HCT116 (cell line): ENCODE measurements around the gene CKAP2L. TPM values are rescaled to one million over a fixed set of nuclear protein-coding genes. Genes with fewer than 3 reads are reported as not detected.

ENCODE experiments used
- ATAC-seq: fragments of 200-7000 bp; cut with Tn5 transposase; 2 replicates; pipeline ENCODE4 v1.9.1; 2020; ENCODE audit warnings: mild to moderate bottlenecking, moderate library complexity
- BruUV-seq: library from RNA; stranded (reverse); fragments of 400-500 nt; replicated peaks from 2 replicates; lab custom pipeline; 2021; lab: Mats Ljungman, UMichigan
- CTCF ChIA-PET: fragments of 300-600 bp; sonication (Branson Sonifier 250); formaldehyde crosslinking; loops from one replicate; lab custom pipeline; 2021; ENCODE audit warnings: antibody characterized with exemption; lab: Charles Lee
- POLR2A ChIA-PET: fragments of 300-600, 350-600 bp; sonication (Branson Sonifier 250); formaldehyde crosslinking; loops from one replicate; lab custom pipeline; 2021; ENCODE audit warnings: antibody characterized with exemption; lab: Charles Lee
- RAD21 ChIA-PET, 2 experiments: fragments of 300-600 bp; sonication (Branson Sonifier 250); formaldehyde crosslinking; loops; one replicate each; lab custom pipeline; 2023; ENCODE audit warnings: low total read pairs in 2 of 2; ENCODE audit not compliant: uncharacterized antibody in 2 of 2, unreplicated experiment in 2 of 2, low non-redundant PET in 1 of 2; lab: Charles Lee
- DNase-seq: peaks from one replicate; pipeline ENCODE4 v3.0.0-alpha.2; 2010; ENCODE audit warnings: low read depth, low spot score
- H2AFZ ChIP-seq: fragments of 200-600 bp; shearing (Covaris generic), sonication (generic); 2 replicates; pipeline ENCODE4 v1.6.1; 2017; ENCODE audit warnings: low read depth, mixed run types, mixed read lengths, antibody characterized with exemption, low read length; ENCODE audit not compliant: poor library complexity, severe bottlenecking
- H3K27ac ChIP-seq: 2 replicates; pipeline ENCODE4 v1.5.1; 2012; ENCODE audit warnings: low read depth, low read length
- H3K27me3 ChIP-seq: fragments of 200-600 bp; sonication (generic); 2 replicates; pipeline ENCODE4 v1.6.1; 2016; ENCODE audit warnings: mixed run types, low read length, mixed read lengths; ENCODE audit not compliant: insufficient read depth
- H3K36me3 ChIP-seq, 2 experiments: fragments of 200-500 bp in 1 of 2; fragments of 200-600 bp in 1 of 2; sonication (Bioruptor generic) in 1 of 2; sonication (generic) in 1 of 2; 2 replicates each; pipeline versions ENCODE4 v1.5.1 to v1.6.1; 2014 to 2016; ENCODE audit warnings: low read length in 2 of 2, inconsistent platforms in 1 of 2, mixed read lengths in 1 of 2, mixed run types in 1 of 2; ENCODE audit not compliant: insufficient read depth in 2 of 2, control insufficient read depth in 1 of 2
- H3K4me1 ChIP-seq, 2 experiments: fragments of 200-600 bp in 1 of 2; sonication (generic) in 1 of 2; 2 replicates each; pipeline versions ENCODE4 v1.5.1 to v1.6.1; 2012 to 2017; ENCODE audit warnings: low read length in 2 of 2, inconsistent platforms in 1 of 2, mild to moderate bottlenecking in 1 of 2, mixed read lengths in 1 of 2, mixed run types in 1 of 2, moderate library complexity in 1 of 2; ENCODE audit not compliant: insufficient read depth in 2 of 2, control insufficient read depth in 1 of 2
- H3K4me2 ChIP-seq: fragments of 200-600 bp; sonication (generic); 2 replicates; pipeline ENCODE4 v1.6.1; 2017; ENCODE audit warnings: mixed run types, low read length, mixed read lengths
- H3K4me3 ChIP-seq, 2 experiments: fragments of 200-600 bp in 1 of 2; sonication (generic) in 1 of 2; replicated peaks in 1 of 2; 2 replicates each; pipeline ENCODE4 v1.5.1; 2011 to 2016; ENCODE audit warnings: low read length in 2 of 2, control low read depth in 1 of 2, low read depth in 1 of 2, mild to moderate bottlenecking in 1 of 2, mixed read lengths in 1 of 2, mixed run types in 1 of 2
- H3K79me2 ChIP-seq: fragments of 200-600 bp; sonication (generic); 2 replicates; pipeline ENCODE4 v1.6.1; 2017; ENCODE audit warnings: mild to moderate bottlenecking, mixed run types, low read length, moderate library complexity, mixed read lengths; ENCODE audit not compliant: insufficient read depth
- H3K9ac ChIP-seq: fragments of 200-600 bp; sonication (generic); 2 replicates; pipeline ENCODE4 v1.6.1; 2016; ENCODE audit warnings: low read length, mixed read lengths
- H3K9me2 ChIP-seq: fragments of 200-600 bp; sonication (generic), shearing (Covaris generic); 2 replicates; pipeline ENCODE4 v1.6.1; 2017; ENCODE audit warnings: mixed run types, mild to moderate bottlenecking, moderate library complexity; ENCODE audit not compliant: insufficient read depth
- H3K9me3 ChIP-seq, 2 experiments: fragments of 200-500 bp in 1 of 2; fragments of 200-600 bp in 1 of 2; sonication (Bioruptor generic) in 1 of 2; sonication (generic) in 1 of 2; 2 replicates each; pipeline ENCODE4 v1.6.1; 2014 to 2017; ENCODE audit warnings: low read length in 2 of 2, mixed read lengths in 2 of 2, inconsistent platforms in 1 of 2, low read depth in 1 of 2, mild to moderate bottlenecking in 1 of 2, mixed run types in 1 of 2, moderate library complexity in 1 of 2; ENCODE audit not compliant: control insufficient read depth in 1 of 2, insufficient read depth in 1 of 2
- H4K20me1 ChIP-seq: fragments of 200-600 bp; sonication (generic), shearing (Covaris generic); 2 replicates; pipeline ENCODE4 v1.6.1; 2017; ENCODE audit warnings: mixed run types, mild to moderate bottlenecking, moderate library complexity; ENCODE audit not compliant: insufficient read depth
- ATF3 ChIP-seq: IDR thresholded peaks from 2 replicates; pipeline ENCODE4 v1.6.1; 2012
- CBX3 ChIP-seq: IDR thresholded peaks from 2 replicates; pipeline ENCODE4 v1.6.1; 2012; ENCODE audit warnings: low read depth
- CTCF ChIP-seq, 3 experiments: fragments of 200-600 bp in 1 of 3; sonication (generic) in 1 of 3; IDR thresholded peaks in 2 of 3; conservative IDR thresholded peaks in 1 of 3; 2 replicates each; pipeline ENCODE4 v1.5.1; 2012 to 2017; ENCODE audit warnings: low read depth in 2 of 3, low read length in 2 of 3, antibody characterized with exemption in 1 of 3, borderline replicate concordance in 1 of 3, control low read depth in 1 of 3, mild to moderate bottlenecking in 1 of 3, mixed read lengths in 1 of 3, mixed run types in 1 of 3, moderate library complexity in 1 of 3; ENCODE audit not compliant: insufficient read depth in 1 of 3
- EGR1 ChIP-seq: IDR thresholded peaks from 2 replicates; pipeline ENCODE4 v1.6.1; 2012; ENCODE audit warnings: low read depth
- ELF1 ChIP-seq: IDR thresholded peaks from 2 replicates; pipeline ENCODE4 v1.6.1; 2012; ENCODE audit warnings: low read depth, borderline replicate concordance
- EZH2 ChIP-seq: fragments of 200-600 bp; sonication (generic); IDR thresholded peaks from 2 replicates; pipeline ENCODE4 v1.6.1; 2017; ENCODE audit warnings: antibody characterized with exemption, mixed run types
- EZH2phosphoT487 ChIP-seq: fragments of 200-600 bp; IDR thresholded peaks from 2 replicates; pipeline ENCODE4 v1.6.1; 2018; ENCODE audit warnings: antibody characterized with exemption, borderline replicate concordance
- FOSL1 ChIP-seq: IDR thresholded peaks from 2 replicates; pipeline ENCODE4 v1.6.1; 2012; ENCODE audit warnings: low read depth
- JUND ChIP-seq: IDR thresholded peaks from 2 replicates; pipeline ENCODE4 v1.6.1; 2012
- MAX ChIP-seq: IDR thresholded peaks from 2 replicates; pipeline ENCODE4 v1.6.1; 2012
- POLR2A ChIP-seq: IDR thresholded peaks from 2 replicates; pipeline ENCODE4 v1.7.0; 2011; ENCODE audit warnings: borderline replicate concordance; ENCODE audit not compliant: insufficient read depth, insufficient read length; ENCODE audit errors: extremely low read depth
- POLR2AphosphoS5 ChIP-seq: IDR thresholded peaks from 2 replicates; pipeline ENCODE4 v1.6.1; 2011; ENCODE audit warnings: mild to moderate bottlenecking, low read depth, low read length, moderate library complexity
- SIN3A ChIP-seq: IDR thresholded peaks from 2 replicates; pipeline ENCODE4 v1.6.1; 2012; ENCODE audit warnings: low read depth
- SP1 ChIP-seq: IDR thresholded peaks from 2 replicates; pipeline ENCODE4 v1.6.1; 2012; ENCODE audit warnings: low read depth
- TCF7L2 ChIP-seq: IDR thresholded peaks from 2 replicates; pipeline ENCODE4 v1.7.0; 2011; ENCODE audit warnings: borderline replicate concordance, inconsistent platforms; ENCODE audit not compliant: insufficient read depth, insufficient read length; ENCODE audit errors: extremely low read depth
- YY1 ChIP-seq: IDR thresholded peaks from 2 replicates; pipeline ENCODE4 v1.6.1; 2011; ENCODE audit warnings: low read length, low read depth, moderate library complexity, mild to moderate bottlenecking; ENCODE audit not compliant: insufficient replicate concordance; ENCODE audit errors: extremely low read depth
- ZBTB33 ChIP-seq: IDR thresholded peaks from 2 replicates; pipeline ENCODE4 v1.6.1; 2011; ENCODE audit warnings: mild to moderate bottlenecking, low read length, moderate library complexity; ENCODE audit not compliant: insufficient replicate concordance; ENCODE audit errors: extremely low read depth
- ZNF274 ChIP-seq: fragments of 200-500 bp; sonication (Bioruptor generic); IDR thresholded peaks from 2 replicates; pipeline ENCODE4 v1.6.1; 2014; ENCODE audit warnings: mild to moderate bottlenecking, low read depth, low read length, inconsistent platforms
- intact Hi-C: fragments of 100-400 bp; cut with micrococcal nuclease; formaldehyde crosslinking; loops from 2 replicates; pipeline ENCODE4 v1.10.0; 2022
- total RNA-seq: library from RNA; stranded (reverse); gene quantifications from one replicate; pipeline ENCODE4 v1.2.1, GENCODE V29; 2021; ENCODE audit not compliant: unreplicated experiment

Gene CKAP2L
- total RNA-seq, 1 experiment from 2014 or later: 27.5 TPM

- ChIA-PET RAD21 (no interaction called here), POLR2A (no interaction called here), CTCF (no interaction called here)
- Histone ChIP-seq H3K27me3 (no peaks in the 10 kb centered on the region), H2AFZ (no peak overlapping the region), H3K9me3 (no peaks in the 10 kb centered on the region), H3K9ac (no peak overlapping the region), H3K79me2 (no peaks in the 10 kb centered on the region), H3K27ac (no peak overlapping the region), H3K36me3 (no peaks in the 10 kb centered on the region), H4K20me1 (no peaks in the 10 kb centered on the region), H3K4me1 (peaks cover 0 to 4% of the 10 kb centered on the region in 2 experiments; a peak in 1 of 4 replicates), H3K4me3 (no peak overlapping the region), H3K9me2 (no peaks in the 10 kb centered on the region), H3K4me2 (no peak overlapping the region)
- DNase-seq (no peak), ATAC-seq (no peak)
- no peak for TF ChIP-seq POLR2AphosphoS5
- no peak for TF ChIP-seq FOSL1
- no peak for TF ChIP-seq EZH2phosphoT487
- TF ChIP-seq TCF7L2: no peak
- no peak for TF ChIP-seq CBX3
- no peak for TF ChIP-seq MAX
- BruUV-seq: no TSS peak
- intact Hi-C loops: no loop called here
Measured at GRCh38 chr2:112791019-112791418, 26.6 kb upstream of the CKAP2L start.

- no peak overlapping the region for H3K27ac ChIP-seq
- BruUV-seq: no TSS peak
- intact Hi-C loops: no loop called here
Measured at GRCh38 chr2:112790305-112790704, 25.9 kb upstream of the CKAP2L start.

More at GRCh38 chr2:112790305-112790704, 25.9 kb upstream of the CKAP2L start:
- H3K4me3 ChIP-seq: no peak overlapping the region
- no peaks in the 10 kb centered on the region for H3K36me3 ChIP-seq
- H3K9me3 ChIP-seq: no peaks in the 10 kb centered on the region
- no peak overlapping the region for H3K4me2 ChIP-seq
- DNase-seq (no peak), ATAC-seq (no peak)
- no peaks in the 10 kb centered on the region for H4K20me1 ChIP-seq
- POLR2A ChIA-PET: no interaction called here
- CTCF ChIA-PET: no interaction called here
- H3K9me2 ChIP-seq: no peaks in the 10 kb centered on the region
- no peak overlapping the region for H3K9ac ChIP-seq
- H3K79me2 ChIP-seq: no peaks in the 10 kb centered on the region
- RAD21 ChIA-PET: no interaction called here
- H3K27me3 ChIP-seq: no peaks in the 10 kb centered on the region
- peaks cover 0 to 4% of the 10 kb centered on the region in 2 experiments; a peak in 1 of 4 replicates for H3K4me1 ChIP-seq
- no peak for TF ChIP-seq EZH2
- TF ChIP-seq ATF3: no peak
- no peak for TF ChIP-seq EGR1
- no peak for TF ChIP-seq POLR2A
- TF ChIP-seq ELF1: no peak
- TF ChIP-seq JUND: no peak
- no peak for TF ChIP-seq ZNF274
- TF ChIP-seq YY1: no peak
- no peak for TF ChIP-seq ZBTB33
- TF ChIP-seq POLR2AphosphoS5: no peak
- TF ChIP-seq CTCF (IDR thresholded peaks at IDR 0.05 in 2 of 3, conservative IDR thresholded peaks at IDR 0.05 in 1 of 3; ENCODE audit: borderline replicate concordance in 1 of 3, insufficient read depth in 1 of 3, low read depth in 2 of 3, low read length in 2 of 3): no peak
- no peak for TF ChIP-seq EZH2phosphoT487
- no peak for TF ChIP-seq SP1
- no peak for TF ChIP-seq SIN3A
- H2AFZ ChIP-seq: no peak overlapping the region
